AG08396 (cell line): ENCODE data around the gene TNIK.

Experiments used
- DNase-seq: peaks from one replicate; pipeline ENCODE4 v3.0.0; 2012; ENCODE audit warnings: low spot score, mixed read lengths

Gene TNIK

GRCh38 chr3:171044384-171044783 lies 415.8 kb downstream of the TNIK start:
- DNase-seq: no peak

- DNase-seq: no peak
Observed at GRCh38 chr3:171039674-171040073, 420.5 kb downstream of the TNIK start.

- no peak for DNase-seq
Observed at GRCh38 chr3:171038342-171038741, 421.9 kb downstream of the TNIK start.

- DNase-seq: peak; percentile 70
Observed at GRCh38 chr3:171028779-171029232, 431.4 kb downstream of the TNIK start.

- DNase-seq: peak; percentile 77
Observed at GRCh38 chr3:171028025-171028778, 432.0 kb downstream of the TNIK start.

GRCh38 chr3:171026597-171027293 lies 433.5 kb downstream of the TNIK start, which contains the start of gene SLC2A2:
SLC2A2 (minus strand) TSS chr3:171026720; CDS start chr3:171026670, 50 bp downstream.
- DNase-seq: no peak

- DNase-seq: no peak
Observed at GRCh38 chr3:171023566-171023965, 436.6 kb downstream of the TNIK start.

- no peak for DNase-seq
Observed at GRCh38 chr3:171021377-171021776, 438.8 kb downstream of the TNIK start.

- no peak for DNase-seq
Observed at GRCh38 chr3:171018156-171018935, 441.9 kb downstream of the TNIK start.

GRCh38 chr3:171013822-171014748 lies 446.1 kb downstream of the TNIK start:
- DNase-seq: no peak

- no peak for DNase-seq
Observed at GRCh38 chr3:171011873-171012336, 448.3 kb downstream of the TNIK start.
